ENCODE measurements around the gene NSFL1C. TPM values are rescaled to one million over a fixed set of nuclear protein-coding genes. Genes with fewer than 3 reads are reported as not detected.

NSFL1C gene
- total RNA-seq, 2 donors from 2014 or later: 67.4 to 76.0 TPM

DNA sequence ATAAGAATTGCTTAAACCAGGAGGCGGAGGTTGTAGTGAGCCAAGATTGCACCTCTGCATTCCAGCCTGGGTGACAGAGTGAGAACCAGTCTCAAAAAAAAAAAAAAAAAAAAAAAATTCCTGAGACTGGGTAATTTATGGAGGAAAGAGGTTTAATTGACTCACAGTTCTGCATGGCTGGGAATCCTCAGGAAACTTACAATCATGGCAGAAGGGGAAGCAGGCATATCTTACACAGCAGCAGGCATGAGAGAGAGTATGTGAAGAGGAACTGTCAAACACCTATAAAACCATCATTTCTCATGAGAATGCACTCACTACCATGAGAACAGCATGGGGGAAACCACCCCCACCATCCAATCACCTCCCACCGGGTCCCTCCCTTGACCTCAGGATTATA, 72.0 kb downstream of the NSFL1C start:
- no peak overlapping the region for H3K4me3 ChIP-seq
- no peaks in the 10 kb centered on the region for H3K9me3 ChIP-seq
- H3K4me1 ChIP-seq: peaks cover 13% of the 10 kb centered on the region
- no peaks in the 10 kb centered on the region for H3K27me3 ChIP-seq
- no peak for DNase-seq
- no peak for TF ChIP-seq CTCF (IDR thresholded peaks at IDR 0.05)
- intact Hi-C loops (cut with DNase I): loop anchor here (5.0 to 10.0 kb wide), 3 partner anchors 43 to 70 kb away; partner anchors contain the start of genes NSFL1C and SDCBP2
- H3K36me3 ChIP-seq: no peaks in the 10 kb centered on the region
- H3K9ac ChIP-seq (ENCODE audit: low read depth in 2 of 2, low read length in 2 of 2): no peak overlapping the region
- H3K27ac ChIP-seq: no peak overlapping the region

GRCh38 chr20:1393507-1393882, 73.2 kb downstream of the NSFL1C start:
- H3K4me1 ChIP-seq: peaks cover 11% of the 10 kb centered on the region
- intact Hi-C loops (cut with DNase I): loop anchor here (5.0 to 10.0 kb wide), 3 partner anchors 44 to 71 kb away; partner anchors contain the start of genes NSFL1C and SDCBP2
- no peak for DNase-seq
- TF ChIP-seq CTCF (IDR thresholded peaks at IDR 0.05): no peak
- peak overlapping the region; percentile 27 to 64 for H3K9ac ChIP-seq (ENCODE audit: low read depth in 2 of 2, low read length in 2 of 2)
- peak overlapping the region; percentile 79 for H3K27ac ChIP-seq
- H3K36me3 ChIP-seq: no peaks in the 10 kb centered on the region
- H3K9me3 ChIP-seq: no peaks in the 10 kb centered on the region
- H3K4me3 ChIP-seq: peak overlapping the region; percentile 81
- H3K27me3 ChIP-seq: no peaks in the 10 kb centered on the region

DNA sequence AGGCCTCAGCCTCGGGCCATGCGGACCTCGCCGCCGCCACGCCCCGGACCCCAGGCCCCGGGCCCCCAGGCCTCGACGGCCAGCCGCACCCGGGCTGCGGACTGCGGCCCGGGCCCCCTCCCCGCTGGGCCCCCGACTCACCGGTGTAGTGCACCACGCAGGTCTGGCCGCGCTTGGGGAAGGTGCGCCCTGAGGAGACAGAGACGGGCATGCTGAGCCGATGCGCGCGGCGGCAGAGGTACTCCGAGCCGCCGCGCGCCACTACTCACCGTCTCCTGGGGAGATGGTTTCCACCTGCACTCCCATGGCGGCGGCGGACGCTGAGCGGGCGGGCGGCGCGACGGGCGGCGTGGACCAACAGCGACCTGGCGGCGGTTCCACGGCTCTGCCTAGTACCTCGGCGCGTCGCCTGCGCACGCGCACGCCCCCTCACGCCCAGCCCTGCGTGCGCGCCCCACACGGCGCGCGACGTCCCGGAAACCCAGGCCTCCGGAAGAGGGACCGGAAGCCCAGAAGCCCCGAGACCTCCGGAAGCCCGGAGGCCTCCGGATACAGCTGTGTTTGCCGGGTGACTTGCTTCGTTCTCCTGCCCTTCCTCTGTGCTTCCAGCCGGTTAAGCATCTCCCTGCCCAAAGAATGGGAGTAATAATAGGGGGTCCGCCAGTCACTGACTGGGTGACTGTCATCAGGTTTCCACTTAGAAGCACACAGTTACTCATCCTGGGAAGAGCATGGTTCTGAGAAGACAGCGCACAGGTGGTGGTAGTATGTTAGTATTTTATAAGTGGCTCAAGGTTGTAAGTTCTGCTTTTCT, 73.7 kb downstream of the NSFL1C start, which contains the start of gene FKBP1A:
Gene FKBP1A (minus strand): TSS at position 362 of the 814 bp plus-strand sequence. CDS start 56 bp downstream, at position 306.
- peak; percentile 17 for TF ChIP-seq CTCF (IDR thresholded peaks at IDR 0.05)
- Histone ChIP-seq H3K9me3 (no peaks in the 10 kb centered on the region), H3K27me3 (no peaks in the 10 kb centered on the region), H3K36me3 (no peaks in the 10 kb centered on the region), H3K4me1 (peaks cover 14% of the 10 kb centered on the region), H3K27ac (peak within 1 kb of the TSS; percentile 79), H3K9ac (ENCODE audit: low read depth in 2 of 2, low read length in 2 of 2) (peak within 1 kb of the TSS; percentile 85 to 87), H3K4me3 (peak within 1 kb of the TSS; percentile 81)
- DNase-seq: peak; percentile 93
- intact Hi-C loops (cut with DNase I): loop anchor here (5.0 to 10.0 kb wide), 3 partner anchors 44 to 72 kb away; partner anchors contain the start of genes NSFL1C and SDCBP2

GRCh38 chr20:1392443-1392692, 74.3 kb downstream of the NSFL1C start:
- no peak for DNase-seq
- H3K27me3 ChIP-seq: no peaks in the 10 kb centered on the region
- peak overlapping the region; percentile 81 for H3K4me3 ChIP-seq
- H3K4me1 ChIP-seq: peaks cover 14% of the 10 kb centered on the region
- H3K36me3 ChIP-seq: no peaks in the 10 kb centered on the region
- no peaks in the 10 kb centered on the region for H3K9me3 ChIP-seq
- peak overlapping the region; percentile 85 to 87 for H3K9ac ChIP-seq (ENCODE audit: low read depth in 2 of 2, low read length in 2 of 2)
- peak overlapping the region; percentile 79 for H3K27ac ChIP-seq
- TF ChIP-seq CTCF (IDR thresholded peaks at IDR 0.05): no peak
- intact Hi-C loops (cut with DNase I): loop anchor here (5.0 to 10.0 kb wide), 3 partner anchors 45 to 72 kb away; partner anchors contain the start of genes NSFL1C and SDCBP2

Other genes starting within 250 kb of the NSFL1C start
- not detected for gene RAD21L1, start 240.8 kb downstream of the NSFL1C start, total RNA-seq
- gene SNPH, start 200.6 kb downstream of the NSFL1C start, total RNA-seq: 1 to 10 TPM; 1.9 to 2.4 TPM
- gene SDCBP2, start 137.7 kb downstream of the NSFL1C start, total RNA-seq: 100 to 1,000 TPM; 202 to 345 TPM
- gene FKBP1A, start 73.8 kb downstream of the NSFL1C start, total RNA-seq: 100 to 1,000 TPM; 307 to 310 TPM
- gene SIRPB2, start 24.6 kb upstream of the NSFL1C start, total RNA-seq: 1 to 10 TPM in 1 of 2 donors, under 1 TPM in 1; 0.74 to 3.0 TPM
- gene SIRPD, start 90.9 kb upstream of the NSFL1C start, total RNA-seq: not detected
- 1 to 10 TPM in 1 of 2 donors, under 1 TPM in 1; 0.82 to 1.0 TPM for gene SIRPB1, start 153.2 kb upstream of the NSFL1C start, total RNA-seq
- under 1 TPM; 0.61 to 0.69 TPM for gene SIRPG, start 190.9 kb upstream of the NSFL1C start, total RNA-seq